Caco-2 (cell line): ENCODE data around the gene ANKRD52. TPM values are rescaled to one million over a fixed set of nuclear protein-coding genes. Genes with fewer than 3 reads are reported as not detected.
"Not testable (repeated sequence)": the region's sequence is repeated elsewhere in the genome, so short reads cannot be mapped to it uniquely, and the experiment has no call there.

ENCODE experiments used
- BruUV-seq: library from RNA; stranded (reverse); fragments of 400-500 nt; replicated peaks from 2 replicates; lab custom pipeline; 2021; lab: Mats Ljungman, UMichigan
- CTCF ChIA-PET: fragments of 300-600 bp; sonication (Branson Sonifier 250); formaldehyde crosslinking; loops from one replicate; lab custom pipeline; 2022; ENCODE audit warnings: antibody characterized with exemption; lab: Charles Lee
- POLR2A ChIA-PET: fragments of 300-600 bp; sonication (Branson Sonifier 250); formaldehyde crosslinking; loops from one replicate; lab custom pipeline; 2022; ENCODE audit warnings: antibody characterized with exemption; lab: Charles Lee
- DNase-seq, 2 experiments: peaks; one replicate each; pipeline versions ENCODE4 v3.0.0 to v3.0.0-alpha.2; 2020 to 2022
- H3K27me3 ChIP-seq: replicated peaks from 2 replicates; pipeline ENCODE4 v1.6.0; 2011; ENCODE audit warnings: low read length; ENCODE audit not compliant: control insufficient read depth, insufficient read depth
- H3K36me3 ChIP-seq: 2 replicates; pipeline ENCODE4 v1.5.1; 2011; ENCODE audit warnings: low read length; ENCODE audit not compliant: control insufficient read depth, insufficient read depth
- H3K4me1 ChIP-seq: fragments of 250-450 bp; sonication (Bioruptor Pico); 2 replicates; pipeline ENCODE4 v1.5.1; 2020; ENCODE audit warnings: mild to moderate bottlenecking
- H3K4me3 ChIP-seq: 2 replicates; pipeline ENCODE4 v1.5.1; 2011; ENCODE audit warnings: low read depth, mild to moderate bottlenecking, control low read depth, low read length
- H3K9me3 ChIP-seq: fragments of 250-450 bp; sonication (Bioruptor Pico); 2 replicates; pipeline ENCODE4 v1.5.1; 2020; ENCODE audit warnings: mild to moderate bottlenecking, moderate library complexity
- H3K27ac Mint-ChIP-seq: one replicate; pipeline ENCODE4 v1.8.0; 2022; ENCODE audit warnings: mixed read lengths; ENCODE audit not compliant: unreplicated experiment
- H3K27me3 Mint-ChIP-seq: one replicate; pipeline ENCODE4 v1.8.0; 2022; ENCODE audit warnings: mixed read lengths; ENCODE audit not compliant: insufficient read depth, unreplicated experiment
- H3K36me3 Mint-ChIP-seq: one replicate; pipeline ENCODE4 v1.8.0; 2022; ENCODE audit warnings: mild to moderate bottlenecking, mixed read lengths; ENCODE audit not compliant: insufficient read depth, unreplicated experiment
- H3K4me1 Mint-ChIP-seq: one replicate; pipeline ENCODE4 v1.8.0; 2022; ENCODE audit warnings: low read depth, mixed read lengths; ENCODE audit not compliant: unreplicated experiment
- H3K4me3 Mint-ChIP-seq: one replicate; pipeline ENCODE4 v1.8.0; 2022; ENCODE audit warnings: mild to moderate bottlenecking, moderate library complexity, mixed read lengths; ENCODE audit not compliant: unreplicated experiment
- H3K9me3 Mint-ChIP-seq: one replicate; pipeline ENCODE4 v1.8.0; 2022; ENCODE audit warnings: mixed read lengths; ENCODE audit not compliant: unreplicated experiment
- intact Hi-C: fragments of 100-400 bp; cut with micrococcal nuclease; formaldehyde crosslinking; loops from one replicate; pipeline ENCODE4 v1.10.0; 2022; ENCODE audit not compliant: unreplicated experiment
- total RNA-seq: library from RNA; stranded (reverse); gene quantifications from 2 replicates; pipeline ENCODE4 v1.2.3, GENCODE V29; 2022
- TF ChIP-seq, protein P1 (sequence below), 2 experiments: fragments of 200-600 bp in 1 of 2; IDR thresholded peaks; 1 replicate in 1 of 2; 2 replicates in 1 of 2; pipeline versions ENCODE4 v1.5.1 to v1.8.0; 2011 to 2022; ENCODE audit warnings: antibody characterized with exemption in 1 of 2, control low read depth in 1 of 2, inconsistent platforms in 1 of 2, low read depth in 1 of 2, low read length in 1 of 2, mild to moderate bottlenecking in 1 of 2, moderate library complexity in 1 of 2; ENCODE audit not compliant: insufficient read depth in 1 of 2, severe bottlenecking in 1 of 2, unreplicated experiment in 1 of 2

Gene ANKRD52
- total RNA-seq, 1 experiment from 2014 or later = 34.6 TPM

DNA sequence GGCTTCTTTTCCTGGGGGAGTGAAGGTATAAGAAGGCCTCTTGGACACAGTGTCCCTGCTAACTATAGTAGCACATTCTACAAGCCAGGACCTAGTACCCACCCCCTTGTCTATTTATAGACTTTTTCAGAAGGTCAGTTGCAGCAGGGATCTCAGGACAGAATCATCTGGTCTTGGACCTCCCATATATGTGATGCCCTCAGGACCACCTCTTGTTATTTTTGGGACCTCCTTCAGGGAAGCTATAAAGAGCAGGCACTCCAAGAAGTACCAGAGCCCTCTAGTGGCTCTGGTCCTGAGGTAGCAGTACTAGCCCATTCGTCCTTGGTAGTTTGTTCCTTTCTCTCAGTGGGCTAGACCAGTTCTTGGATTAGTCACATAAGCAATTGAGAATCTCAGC is 12.8 kb upstream of the ANKRD52 start:
- ChIA-PET CTCF (interaction anchor here (1.3 kb wide), 1 partner anchor 65 kb away, joined by 3 read pairs; no protein-coding TSS in a partner anchor), POLR2A (no interaction called here)
- H3K9me3 Mint-ChIP-seq = no peaks in the 10 kb centered on the region
- no peak overlapping the region for H3K27ac Mint-ChIP-seq
- DNase-seq = no peak
- TF ChIP-seq, protein P1, sequence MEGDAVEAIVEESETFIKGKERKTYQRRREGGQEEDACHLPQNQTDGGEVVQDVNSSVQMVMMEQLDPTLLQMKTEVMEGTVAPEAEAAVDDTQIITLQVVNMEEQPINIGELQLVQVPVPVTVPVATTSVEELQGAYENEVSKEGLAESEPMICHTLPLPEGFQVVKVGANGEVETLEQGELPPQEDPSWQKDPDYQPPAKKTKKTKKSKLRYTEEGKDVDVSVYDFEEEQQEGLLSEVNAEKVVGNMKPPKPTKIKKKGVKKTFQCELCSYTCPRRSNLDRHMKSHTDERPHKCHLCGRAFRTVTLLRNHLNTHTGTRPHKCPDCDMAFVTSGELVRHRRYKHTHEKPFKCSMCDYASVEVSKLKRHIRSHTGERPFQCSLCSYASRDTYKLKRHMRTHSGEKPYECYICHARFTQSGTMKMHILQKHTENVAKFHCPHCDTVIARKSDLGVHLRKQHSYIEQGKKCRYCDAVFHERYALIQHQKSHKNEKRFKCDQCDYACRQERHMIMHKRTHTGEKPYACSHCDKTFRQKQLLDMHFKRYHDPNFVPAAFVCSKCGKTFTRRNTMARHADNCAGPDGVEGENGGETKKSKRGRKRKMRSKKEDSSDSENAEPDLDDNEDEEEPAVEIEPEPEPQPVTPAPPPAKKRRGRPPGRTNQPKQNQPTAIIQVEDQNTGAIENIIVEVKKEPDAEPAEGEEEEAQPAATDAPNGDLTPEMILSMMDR (IDR thresholded peaks at IDR 0.05; ENCODE audit: insufficient read depth in 1 of 2, low read depth in 1 of 2, low read length in 1 of 2, severe bottlenecking in 1 of 2, unreplicated experiment in 1 of 2) = peak; percentile 25 to 53
- peaks cover 64% of the 10 kb centered on the region for H3K36me3 Mint-ChIP-seq
- Histone ChIP-seq H3K36me3 (no peaks in the 10 kb centered on the region; the same call in none of the 2 replicates), H3K9me3 (no peaks in the 10 kb centered on the region), H3K27me3 (no peaks in the 10 kb centered on the region), H3K4me3 (no peak overlapping the region), H3K4me1 (no peaks in the 10 kb centered on the region)
- H3K4me3 Mint-ChIP-seq = no peak overlapping the region
- intact Hi-C loops = loop anchor here (5.0 kb wide), 1 partner anchor 79 kb away; no protein-coding TSS in a partner anchor
- BruUV-seq = no TSS peak
- peaks cover 6% of the 10 kb centered on the region for H3K4me1 Mint-ChIP-seq
- H3K27me3 Mint-ChIP-seq = no peaks in the 10 kb centered on the region

DNA sequence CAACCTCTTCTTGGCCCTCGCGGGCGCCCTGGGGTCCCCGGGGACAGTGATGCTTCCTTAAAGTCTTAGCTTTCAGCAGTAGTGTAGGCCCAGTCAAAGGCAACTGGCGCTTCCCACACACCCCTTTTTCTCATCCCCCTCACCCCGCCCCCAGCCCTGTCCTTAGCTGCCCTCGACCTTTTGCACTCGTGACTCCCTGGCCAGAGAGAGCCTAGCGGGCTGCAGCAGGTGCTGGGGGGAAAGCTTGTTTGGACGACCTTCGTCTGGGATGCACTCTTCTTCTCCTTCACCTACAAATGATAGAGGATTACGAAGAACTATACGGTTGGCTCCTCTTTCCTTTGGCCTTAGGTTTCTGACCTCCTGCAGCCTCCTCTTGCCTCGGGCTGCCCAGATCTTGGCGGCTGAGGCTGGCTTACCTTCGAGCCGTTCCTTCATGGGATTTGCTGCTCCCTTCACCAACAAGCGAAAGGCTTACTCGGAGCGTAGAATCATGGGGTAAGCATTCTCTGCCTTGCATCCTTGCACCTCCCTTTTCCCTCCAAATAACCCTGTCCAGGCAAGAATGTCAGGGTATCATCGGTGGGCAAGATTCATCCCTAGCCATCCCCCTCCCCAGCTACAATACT is 9.4 kb upstream of the ANKRD52 start:
- Mint-ChIP-seq H3K27ac (peak overlapping the region; percentile 61), H3K36me3 (peaks cover 33% of the 10 kb centered on the region), H3K9me3 (no peaks in the 10 kb centered on the region), H3K4me1 (peaks cover 6% of the 10 kb centered on the region), H3K27me3 (no peaks in the 10 kb centered on the region), H3K4me3 (peak overlapping the region; percentile 83)
- ChIA-PET POLR2A (interaction anchor here (1.0 to 2.0 kb wide), 4 partner anchors 24 to 294 kb away, joined by 3 to 12 read pairs (median 6); partner anchors contain the start of genes RAB5B, RNF41 and STAT2), CTCF (interaction anchor here (0.6 to 2.2 kb wide), 6 partner anchors 9 to 61 kb away, joined by 3 to 13 read pairs (median 4); partner anchors contain the start of genes ANKRD52 and RNF41)
- TF ChIP-seq, protein P1 (IDR thresholded peaks at IDR 0.05; ENCODE audit: insufficient read depth in 1 of 2, low read depth in 1 of 2, low read length in 1 of 2, severe bottlenecking in 1 of 2, unreplicated experiment in 1 of 2) = no peak
- Histone ChIP-seq H3K4me3 (peak overlapping the region; percentile 65), H3K4me1 (peaks cover 5% of the 10 kb centered on the region), H3K9me3 (no peaks in the 10 kb centered on the region), H3K27me3 (no peaks in the 10 kb centered on the region), H3K36me3 (no peaks in the 10 kb centered on the region; the same call in 1 of the 2 replicates)
- intact Hi-C loops = loop anchor here (1.0 to 2.0 kb wide), 6 partner anchors 19 to 149 kb away; partner anchors contain the start of genes CS, SLC39A5 and ZC3H10
- no TSS peak for BruUV-seq
- DNase-seq = peak in 1 of 2 experiments; percentile 30

DNA sequence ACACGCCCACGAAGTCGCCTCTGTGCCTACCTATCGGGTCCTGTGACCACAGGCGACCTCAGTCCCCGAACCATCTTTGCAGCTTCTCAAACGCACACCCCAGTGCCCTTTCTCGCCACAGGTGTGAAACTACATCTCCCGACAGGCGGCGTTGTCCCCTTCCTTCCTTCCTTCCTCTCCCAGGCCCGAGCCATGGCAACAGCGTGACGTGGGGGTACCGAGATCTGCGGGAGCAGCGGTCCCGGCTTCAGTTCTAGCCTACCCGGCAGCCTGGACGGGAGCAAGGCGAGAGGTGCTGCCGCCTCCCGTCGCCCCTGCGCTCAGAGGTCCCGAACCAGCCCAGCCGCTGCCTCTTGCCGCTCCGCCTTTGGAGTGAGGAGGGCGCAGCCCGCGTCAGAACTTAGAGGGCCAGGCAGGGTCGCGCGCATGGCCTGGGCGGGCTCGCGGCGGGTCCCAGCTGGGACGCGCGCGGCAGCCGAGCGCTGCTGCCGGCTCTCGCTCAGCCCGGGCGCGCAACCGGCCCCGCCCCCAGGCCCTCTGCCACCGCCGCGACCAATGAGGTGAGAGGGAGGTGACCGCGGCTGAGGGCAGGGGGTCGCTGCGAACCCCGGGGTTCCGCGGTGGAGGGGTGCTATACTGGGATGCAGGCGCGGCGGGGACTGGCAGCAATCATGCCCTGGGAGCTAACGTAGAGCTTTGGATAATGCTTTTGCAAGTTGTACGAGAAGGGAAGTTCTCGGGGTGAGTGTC is 8.7 kb upstream of the ANKRD52 start, which contains the start of gene COQ10A:
TSS of gene COQ10A (plus strand) at position 250 of the 750 bp plus-strand sequence. CDS start at position 427, 177 bp downstream.
- intact Hi-C loops = loop anchor here (1.0 to 2.0 kb wide), 6 partner anchors 20 to 148 kb away; partner anchors contain the start of genes CS, SLC39A5 and ZC3H10
- ChIA-PET POLR2A (interaction anchor here (0.5 to 2.0 kb wide), 9 partner anchors 19 to 293 kb away, joined by 3 to 12 read pairs (median 4); partner anchors contain the start of genes RAB5B, RNF41, SMARCC2 and STAT2), CTCF (interaction anchor here (0.6 to 2.2 kb wide), 9 partner anchors 8 to 78 kb away, joined by 3 to 13 read pairs (median 3); partner anchors contain the start of genes ANKRD52, CNPY2, RNF41 and SMARCC2)
- DNase-seq = peak; percentile 90 to 92
- H3K4me1 ChIP-seq = peaks cover 12% of the 10 kb centered on the region
- Mint-ChIP-seq H3K27me3 (no peaks in the 10 kb centered on the region), H3K36me3 (peaks cover 30% of the 10 kb centered on the region), H3K27ac (peak within 1 kb of the TSS; percentile 61), H3K4me3 (peak within 1 kb of the TSS; percentile 83), H3K9me3 (peaks cover 6% of the 10 kb centered on the region), H3K4me1 (peaks cover 12% of the 10 kb centered on the region)
- TF ChIP-seq, protein P1 (IDR thresholded peaks at IDR 0.05; ENCODE audit: insufficient read depth in 1 of 2, low read depth in 1 of 2, low read length in 1 of 2, severe bottlenecking in 1 of 2, unreplicated experiment in 1 of 2) = peak; percentile 39 to 74
- H3K9me3 ChIP-seq = no peaks in the 10 kb centered on the region
- H3K36me3 ChIP-seq = no peaks in the 10 kb centered on the region; the same call in 1 of the 2 replicates
- no peaks in the 10 kb centered on the region for H3K27me3 ChIP-seq
- H3K4me3 ChIP-seq = peak within 1 kb of the TSS; percentile 65
- BruUV-seq = TSS peak; percentile 63

DNA sequence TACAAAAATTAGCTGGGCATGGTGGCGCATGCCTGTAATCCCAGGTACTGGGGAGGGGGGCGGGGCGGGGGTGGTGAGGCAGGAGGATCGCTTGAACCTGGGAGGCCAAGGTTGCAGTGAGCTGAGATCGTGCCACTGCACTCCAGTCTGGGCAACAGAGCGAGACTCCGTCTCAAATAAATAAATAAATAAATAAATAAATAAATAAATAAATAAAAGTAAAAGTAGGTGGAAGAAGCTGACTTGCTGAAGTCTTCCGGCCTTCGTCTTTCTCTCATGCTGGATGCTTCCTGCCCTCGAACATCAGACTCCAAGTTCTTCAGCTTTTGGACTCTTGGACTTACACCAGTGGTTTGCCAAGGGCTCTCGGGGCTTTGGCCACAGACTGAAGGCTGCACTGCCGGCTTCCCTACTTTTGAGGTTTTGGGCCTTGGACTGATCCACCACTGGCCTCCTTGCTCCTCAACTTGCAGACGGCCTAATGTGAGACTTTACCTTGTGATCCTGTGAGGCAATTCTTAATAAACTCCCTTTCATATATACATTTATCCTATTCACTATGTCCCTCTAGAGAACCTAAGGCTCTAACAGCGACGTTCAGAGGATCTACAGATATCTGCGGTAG is 8.0 kb upstream of the ANKRD52 start:
- DNase-seq, H3K27me3 Mint-ChIP-seq, H3K9me3 ChIP-seq, H3K36me3 ChIP-seq, H3K27me3 ChIP-seq, BruUV-seq, H3K9me3 Mint-ChIP-seq: not testable (repeated sequence)
- Mint-ChIP-seq H3K4me1 (peaks cover 18% of the 10 kb centered on the region), H3K27ac (peak overlapping the region; percentile 61), H3K36me3 (peaks cover 30% of the 10 kb centered on the region), H3K4me3 (peak overlapping the region; percentile 83)
- intact Hi-C loops = loop anchor here (2.0 kb wide), 5 partner anchors 21 to 147 kb away; partner anchors contain the start of genes CS, SLC39A5 and ZC3H10
- Histone ChIP-seq H3K4me1 (peaks cover 19% of the 10 kb centered on the region), H3K4me3 (peak overlapping the region; percentile 65)
- POLR2A ChIA-PET = interaction anchor here (0.5 to 2.0 kb wide), 8 partner anchors 19 to 102 kb away, joined by 3 to 12 read pairs (median 4); partner anchors contain the start of genes RNF41, SMARCC2 and STAT2
- CTCF ChIA-PET = interaction anchor here (0.6 to 2.2 kb wide), 8 partner anchors 8 to 77 kb away, joined by 3 to 13 read pairs (median 4); partner anchors contain the start of genes ANKRD52, CNPY2, RNF41 and SMARCC2
